GM12878 (cell line): ENCODE data around the gene ABHD11. TPM values are rescaled to one million over a fixed set of nuclear protein-coding genes. Genes with fewer than 3 reads are reported as not detected.

Experiments used
- ATAC-seq: fragments of 200-7000 bp; cut with Tn5 transposase; 3 replicates; pipeline ENCODE4 v1.9.1; 2020; ENCODE audit warnings: mild to moderate bottlenecking, moderate library complexity
- BruUV-seq: library from RNA; stranded (reverse); fragments of 400-500 nt; replicated peaks from 2 replicates; lab custom pipeline; 2021; lab: Mats Ljungman, UMichigan
- CTCF ChIA-PET: fragments of 300-600 bp; sonication (Branson Sonifier 250); formaldehyde crosslinking; extraction: SDS; loops from one replicate; lab custom pipeline; 2021; ENCODE audit warnings: inconsistent platforms; lab: Yijun Ruan, JAX
- POLR2A ChIA-PET: fragments of 350-600 bp; formaldehyde crosslinking; extraction: SDS; loops from one replicate; lab custom pipeline; 2021; ENCODE audit warnings: inconsistent platforms; lab: Charles Lee
- RAD21 ChIA-PET: fragments of 300-600 bp; sonication (Branson Sonifier 250); formaldehyde crosslinking; loops from one replicate; lab custom pipeline; 2023; ENCODE audit warnings: antibody characterized with exemption; ENCODE audit not compliant: unreplicated experiment; lab: Charles Lee
- SMC1A ChIA-PET: fragments of 300-600 bp; sonication (Branson Sonifier 250); formaldehyde crosslinking; loops from one replicate; lab custom pipeline; 2023; ENCODE audit not compliant: unreplicated experiment, uncharacterized antibody; lab: Charles Lee
- DNase-seq: peaks from one replicate; pipeline ENCODE4 v3.0.0-alpha.2; 2011; ENCODE audit warnings: low read depth, low spot score
- FAIRE-seq: peaks from 3 replicates; lab custom pipeline; 2011; peaks lifted over from hg19 to GRCh38; lab: Jason Lieb, UNC
- H2AFZ ChIP-seq: 2 replicates; pipeline ENCODE4 v1.6.0; 2011; ENCODE audit warnings: low read depth, low read length, control low read depth; ENCODE audit not compliant: control insufficient read depth
- H3K27ac ChIP-seq: 2 replicates; pipeline ENCODE4 v1.5.1; 2011; ENCODE audit warnings: control low read depth; ENCODE audit not compliant: control insufficient read depth, insufficient read depth
- H3K27me3 ChIP-seq, 2 experiments: replicated peaks in 1 of 2; 2 replicates each; pipeline versions ENCODE4 v1.6.0 to v1.6.1; 2011; ENCODE audit warnings: low read length in 1 of 2; ENCODE audit not compliant: control insufficient read depth in 2 of 2, insufficient read depth in 2 of 2
- H3K36me3 ChIP-seq, 2 experiments: 2 replicates each; pipeline ENCODE4 v1.5.1; 2011; ENCODE audit warnings: low read length in 1 of 2; ENCODE audit not compliant: control insufficient read depth in 2 of 2, insufficient read depth in 2 of 2
- H3K4me1 ChIP-seq: 2 replicates; pipeline ENCODE4 v1.6.1; 2011; ENCODE audit warnings: mild to moderate bottlenecking, low read length, moderate library complexity, mixed read lengths; ENCODE audit not compliant: control insufficient read depth, insufficient read depth
- H3K4me2 ChIP-seq: 2 replicates; pipeline ENCODE4 v1.6.0; 2011; ENCODE audit warnings: control low read depth; ENCODE audit not compliant: control insufficient read depth, insufficient read depth
- H3K4me3 ChIP-seq: fragments of 200-600 bp; sonication (generic); 2 replicates; pipeline ENCODE4 v1.5.1; 2016
- H3K79me2 ChIP-seq: 2 replicates; pipeline ENCODE4 v1.6.0; 2011; ENCODE audit warnings: low read length; ENCODE audit not compliant: control insufficient read depth, insufficient read depth
- H3K9ac ChIP-seq: 2 replicates; pipeline ENCODE4 v1.8.0; 2011; ENCODE audit warnings: low read length, control low read depth, mixed read lengths; ENCODE audit not compliant: control insufficient read depth, insufficient read depth
- H3K9me3 ChIP-seq: replicated peaks from 3 replicates; pipeline ENCODE4 v1.5.1; 2011; ENCODE audit warnings: mild to moderate bottlenecking, low read length; ENCODE audit not compliant: control insufficient read depth, insufficient read depth
- H4K20me1 ChIP-seq: 2 replicates; pipeline ENCODE4 v1.6.0; 2011; ENCODE audit not compliant: control insufficient read depth, insufficient read depth
- BHLHE40 ChIP-seq, 2 experiments: fragments of 450-650 bp in 1 of 2; IDR thresholded peaks; 2 replicates each; pipeline ENCODE4 v1.6.1; 2011 to 2017; ENCODE audit warnings: low read depth in 2 of 2, borderline replicate concordance in 1 of 2, improper control_type of control experiment in 1 of 2, low read length in 1 of 2, mild to moderate bottlenecking in 1 of 2
- CEBPB ChIP-seq, 2 experiments: fragments of 150-350 bp in 1 of 2; IDR thresholded peaks; 2 replicates each; pipeline ENCODE4 v1.6.1; 2012 to 2014; ENCODE audit warnings: low read depth in 2 of 2, low read length in 2 of 2, borderline replicate concordance in 1 of 2, inconsistent platforms in 1 of 2
- DPF2 ChIP-seq: fragments of 450-650 bp; IDR thresholded peaks from 2 replicates; pipeline ENCODE4 v1.6.1; 2017; ENCODE audit warnings: mild to moderate bottlenecking
- GABPA ChIP-seq: IDR thresholded peaks from 2 replicates; pipeline ENCODE4 v1.6.1; 2014; ENCODE audit warnings: antibody characterized with exemption, low read depth, mild to moderate bottlenecking, inconsistent platforms
- GATAD2B ChIP-seq: fragments of 450-650 bp; conservative IDR thresholded peaks from 2 replicates; pipeline ENCODE4 v1.6.1; 2017; ENCODE audit warnings: low read depth, mild to moderate bottlenecking, moderate library complexity
- LARP7 ChIP-seq: fragments of 450-650 bp; IDR thresholded peaks from 2 replicates; pipeline ENCODE4 v1.6.1; 2017; ENCODE audit warnings: mild to moderate bottlenecking
- NR2F1 ChIP-seq: fragments of 450-650 bp; conservative IDR thresholded peaks from 2 replicates; pipeline ENCODE4 v1.6.1; 2017; ENCODE audit warnings: mild to moderate bottlenecking
- POLR2A ChIP-seq: IDR thresholded peaks from 2 replicates; pipeline ENCODE4 v1.6.1; 2011; ENCODE audit warnings: low read depth, mild to moderate bottlenecking, low read length
- POU2F2 ChIP-seq: IDR thresholded peaks from 3 replicates; pipeline ENCODE4 v1.6.1; 2011; ENCODE audit warnings: low read depth, mild to moderate bottlenecking, low read length, borderline replicate concordance
- RAD21 ChIP-seq: IDR thresholded peaks from 2 replicates; pipeline ENCODE4 v1.6.1; 2011; ENCODE audit warnings: mild to moderate bottlenecking, low read depth, low read length, moderate library complexity; ENCODE audit not compliant: insufficient read depth
- SIX5 ChIP-seq: IDR thresholded peaks from 2 replicates; pipeline ENCODE4 v1.6.1; 2011; ENCODE audit warnings: mild to moderate bottlenecking, low read depth, low read length, moderate library complexity; ENCODE audit not compliant: severe bottlenecking
- ZNF384 ChIP-seq: IDR thresholded peaks from 2 replicates; pipeline ENCODE4 v1.6.1; 2012; ENCODE audit warnings: low read depth, mild to moderate bottlenecking, low read length, improper control_type of control experiment, borderline replicate concordance
- WGBS: methylation state at CpG from one replicate; pipeline ENCODE4 v1.1.6; 2016; ENCODE audit warnings: low lambda C conversion rate; ENCODE audit not compliant: insufficient replicate concordance, insufficient coverage; ENCODE audit errors: missing lambda C conversion rate; 5-methylcytosine and 5-hydroxymethylcytosine counted together
- in situ Hi-C: fragments of 300-500 bp; cut with MboI; formaldehyde crosslinking; loops from 9 replicates; pipeline ENCODE4 v1.14.3; 2018; ENCODE audit warnings: mixed read lengths
- intact Hi-C: fragments of 100-400 bp; cut with micrococcal nuclease; formaldehyde crosslinking; loops from one replicate; pipeline ENCODE4 v1.14.2; 2022; ENCODE audit not compliant: unreplicated experiment
- polyA plus RNA-seq, 11 experiments: library from polyadenylated mRNA; depleted of rRNA in 4 of 11; unstranded in 6 of 11; stranded (reverse) in 5 of 11; fragments of >200 nt; fragmentation: Nextera tagmentation in 4 of 11; fragmentation: Illumina TruSeq in 1 of 11; extraction: Ambion mirVana in 4 of 11; extraction: Trizol in 1 of 11; gene quantifications; 1 replicate in 1 of 11; 2 replicates in 10 of 11; pipeline versions ENCODE4 v1.2.1 to v1.2.3, GENCODE V29; 2011 to 2016; ENCODE audit warnings: inconsistent platforms in 2 of 11, missing spikeins in 2 of 11, low read depth in 1 of 11
- total RNA-seq, 4 experiments: library from RNA; depleted of rRNA in 3 of 4; stranded (reverse); fragments of >200 nt in 3 of 4; fragmentation: Illumina TruSeq in 1 of 4; extraction: Trizol in 1 of 4; gene quantifications; 2 replicates each; pipeline versions ENCODE4 v1.2.1 to v1.2.3, GENCODE V29; 2013 to 2021
- TF ChIP-seq, protein P1 (sequence below): fragments of 450-650 bp; IDR thresholded peaks from 2 replicates; pipeline ENCODE4 v1.6.1; 2016; ENCODE audit warnings: mild to moderate bottlenecking
- TF ChIP-seq, protein P2 (sequence below): IDR thresholded peaks from 2 replicates; pipeline ENCODE4 v1.6.1; 2011; ENCODE audit warnings: low read depth, mild to moderate bottlenecking, low read length, moderate library complexity, borderline replicate concordance; ENCODE audit errors: extremely low read depth

Gene ABHD11
- total and polyA plus RNA-seq, 10 of the 15 experiments (the other 5 are each of a cell fraction or from before 2014, with no cell fraction given): 2.8 to 24.8 (median 10.1) TPM

DNA sequence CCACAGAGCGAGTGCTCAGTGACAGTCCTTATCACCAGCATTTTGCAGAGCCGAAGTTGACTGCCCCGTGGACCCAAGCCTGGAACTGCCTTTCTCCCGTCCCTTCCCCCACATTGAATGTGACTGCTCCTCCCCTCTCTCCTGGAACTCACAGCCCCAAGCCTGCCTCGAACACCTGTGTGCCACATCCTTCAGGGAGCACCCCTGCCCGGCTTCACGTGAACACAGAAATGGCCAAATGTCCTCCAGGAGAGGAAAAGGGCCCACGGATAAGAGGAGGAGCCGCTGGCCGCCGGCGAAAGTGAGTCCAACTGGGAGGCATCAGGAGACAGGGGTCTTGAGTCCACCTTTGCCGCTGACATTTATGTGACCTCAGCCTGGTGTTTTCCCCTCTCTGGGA, 35.4 kb downstream of the ABHD11 start:
- CTCF ChIA-PET: interaction anchor here (1.0 to 1.6 kb wide), 3 partner anchors 9 to 34 kb away, joined by 3 to 6 read pairs (median 3); no protein-coding TSS in a partner anchor
- FAIRE-seq (no peak), ATAC-seq (no peak), DNase-seq (no peak)
- WGBS: 66% methylated on average over 13 of the region's 13 CpGs
- RAD21 ChIA-PET: no interaction called here
- Histone ChIP-seq H3K27me3 (no peaks in the 10 kb centered on the region), H3K4me1 (no peaks in the 10 kb centered on the region), H3K9ac (no peak overlapping the region), H4K20me1 (no peaks in the 10 kb centered on the region), H3K9me3 (no peaks in the 10 kb centered on the region), H3K36me3 (peaks cover 2 to 14% of the 10 kb centered on the region in 2 experiments), H3K4me2 (no peak overlapping the region), H3K27ac (no peak overlapping the region), H3K4me3 (no peak overlapping the region), H3K79me2 (no peaks in the 10 kb centered on the region), H2AFZ (no peak overlapping the region)
- SMC1A ChIA-PET: no interaction called here
- TF ChIP-seq, protein P1, sequence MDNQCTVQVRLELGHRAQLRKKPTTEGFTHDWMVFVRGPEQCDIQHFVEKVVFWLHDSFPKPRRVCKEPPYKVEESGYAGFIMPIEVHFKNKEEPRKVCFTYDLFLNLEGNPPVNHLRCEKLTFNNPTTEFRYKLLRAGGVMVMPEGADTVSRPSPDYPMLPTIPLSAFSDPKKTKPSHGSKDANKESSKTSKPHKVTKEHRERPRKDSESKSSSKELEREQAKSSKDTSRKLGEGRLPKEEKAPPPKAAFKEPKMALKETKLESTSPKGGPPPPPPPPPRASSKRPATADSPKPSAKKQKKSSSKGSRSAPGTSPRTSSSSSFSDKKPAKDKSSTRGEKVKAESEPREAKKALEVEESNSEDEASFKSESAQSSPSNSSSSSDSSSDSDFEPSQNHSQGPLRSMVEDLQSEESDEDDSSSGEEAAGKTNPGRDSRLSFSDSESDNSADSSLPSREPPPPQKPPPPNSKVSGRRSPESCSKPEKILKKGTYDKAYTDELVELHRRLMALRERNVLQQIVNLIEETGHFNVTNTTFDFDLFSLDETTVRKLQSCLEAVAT: no peak
- TF ChIP-seq SIX5 (no peak), POU2F2 (no peak), DPF2 (no peak), NR2F1 (no peak), ZNF384 (no peak), LARP7 (no peak), POLR2A (no peak), GABPA (no peak), BHLHE40 (IDR thresholded peaks at IDR 0.05; ENCODE audit: borderline replicate concordance in 1 of 2, low read depth in 2 of 2, low read length in 1 of 2) (no peak), CEBPB (IDR thresholded peaks at IDR 0.05; ENCODE audit: borderline replicate concordance in 1 of 2, low read depth in 2 of 2, low read length in 2 of 2) (no peak), RAD21 (no peak), GATAD2B (no peak)
- TF ChIP-seq, protein P2, sequence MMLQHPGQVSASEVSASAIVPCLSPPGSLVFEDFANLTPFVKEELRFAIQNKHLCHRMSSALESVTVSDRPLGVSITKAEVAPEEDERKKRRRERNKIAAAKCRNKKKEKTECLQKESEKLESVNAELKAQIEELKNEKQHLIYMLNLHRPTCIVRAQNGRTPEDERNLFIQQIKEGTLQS: no peak
- POLR2A ChIA-PET: no interaction called here
- intact Hi-C loops: no loop called here
- in situ Hi-C loops: no loop called here
- no TSS peak for BruUV-seq
